Skeletal muscle tissue (tissue), 4 donors: ENCODE measurements around the gene HAO1. TPM values are rescaled to one million over a fixed set of nuclear protein-coding genes. Genes with fewer than 3 reads are reported as not detected.

Experiments
- H3K27ac ChIP-seq: one replicate; pipeline ENCODE4 v1.7.0; 2013; ENCODE audit warnings: mild to moderate bottlenecking, low read depth, low read length, inconsistent platforms
- H3K27me3 ChIP-seq, 3 donors: one replicate each; pipeline ENCODE4 v1.7.0; 2013; ENCODE audit warnings: low read length in 3 of 3; ENCODE audit not compliant: control insufficient read depth in 3 of 3, insufficient read depth in 3 of 3
- H3K36me3 ChIP-seq, 3 donors: one replicate each; pipeline ENCODE4 v1.7.0; 2013; ENCODE audit warnings: low read length in 3 of 3; ENCODE audit not compliant: control insufficient read depth in 3 of 3, insufficient read depth in 3 of 3
- H3K4me1 ChIP-seq, 3 donors: one replicate each; pipeline ENCODE4 v1.7.0; 2013; ENCODE audit warnings: low read length in 3 of 3, mild to moderate bottlenecking in 3 of 3; ENCODE audit not compliant: control insufficient read depth in 3 of 3, insufficient read depth in 3 of 3
- H3K4me3 ChIP-seq, 3 donors: one replicate each; pipeline ENCODE4 v1.7.0; 2013; ENCODE audit warnings: low read length in 3 of 3
- H3K9ac ChIP-seq, 3 donors: one replicate each; pipeline ENCODE4 v1.7.0; 2013; ENCODE audit warnings: low read length in 3 of 3, mild to moderate bottlenecking in 3 of 3, moderate library complexity in 2 of 3, low read depth in 1 of 3
- H3K9me3 ChIP-seq, 3 donors: one replicate each; pipeline ENCODE4 v1.7.0; 2013; ENCODE audit warnings: low read length in 3 of 3; ENCODE audit not compliant: control insufficient read depth in 3 of 3
- total RNA-seq: library from RNA; depleted of rRNA; stranded (reverse); fragments of >200 nt; gene quantifications from one replicate; pipeline ENCODE4 v1.2.3, GENCODE V29; 2014
- donor health status: Osteomylitis.

HAO1 gene
- not detected for total RNA-seq

- Histone ChIP-seq H3K27ac (no peak within 1 kb of the TSS), H3K9ac (no peak within 1 kb of the TSS), H3K27me3 (no peaks in the 10 kb centered on the region), H3K9me3 (no peaks in the 10 kb centered on the region), H3K4me1 (no peaks in the 10 kb centered on the region), H3K4me3 (no peak within 1 kb of the TSS), H3K36me3 (no peaks in the 10 kb centered on the region)
These were observed at the start of gene HAO1 for GRCh38 chr20:7940341-7940740. Gene HAO1, minus strand, starts transcription at chr20:7940458. Its CDS starts 36 bp downstream, at chr20:7940422.

DNA sequence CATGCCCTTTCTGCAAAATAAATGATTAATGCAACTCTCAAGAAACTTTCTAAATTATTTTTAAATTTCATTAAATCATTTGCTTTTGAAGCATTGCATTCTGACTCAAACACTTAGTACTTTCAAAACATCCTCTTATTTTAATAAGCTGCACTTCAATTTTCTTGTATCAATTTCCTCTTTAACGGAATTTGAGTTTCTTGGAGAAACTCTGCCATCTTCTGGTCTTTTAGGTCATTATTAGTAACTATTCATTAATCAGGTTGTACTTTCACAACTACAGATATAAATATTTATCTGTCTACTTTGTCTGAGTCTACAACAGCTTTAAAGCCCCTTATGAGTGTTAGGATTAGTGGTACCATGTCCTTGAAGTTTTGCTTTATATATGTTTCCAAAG is 49.1 kb upstream of the HAO1 start:
- peaks cover 9 to 15% (median 11%) of the 10 kb centered on the region in 3 donors for H3K36me3 ChIP-seq
- no peak overlapping the region for H3K27ac ChIP-seq
- H3K4me1 ChIP-seq: no peaks in the 10 kb centered on the region
- no peak overlapping the region for H3K4me3 ChIP-seq
- H3K27me3 ChIP-seq: no peaks in the 10 kb centered on the region
- peaks cover 0 to 3% (median 2%) of the 10 kb centered on the region in 3 donors for H3K9me3 ChIP-seq
- no peak overlapping the region for H3K9ac ChIP-seq

DNA sequence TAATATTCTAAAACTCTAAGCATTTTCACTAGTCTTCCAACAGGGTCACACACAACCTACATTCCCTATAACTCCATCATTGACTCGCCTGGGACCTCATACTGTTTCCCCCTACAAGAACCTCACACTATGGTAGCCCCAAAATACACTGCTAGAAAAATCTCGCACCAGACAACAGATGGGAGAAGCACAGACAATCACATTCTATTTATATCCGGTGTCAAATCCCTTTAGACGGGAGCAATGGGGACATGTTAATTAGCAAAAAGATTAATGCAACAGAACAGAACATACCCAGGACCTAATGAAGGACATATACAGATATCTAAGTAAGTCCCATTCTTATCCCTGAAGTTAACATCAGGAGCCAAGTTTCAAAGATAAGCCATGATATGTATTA is 45.7 kb upstream of the HAO1 start:
- Histone ChIP-seq H3K27ac (no peak overlapping the region), H3K9ac (no peak overlapping the region), H3K36me3 (peaks cover 7 to 27% (median 24%) of the 10 kb centered on the region in 3 donors), H3K4me3 (no peak overlapping the region), H3K9me3 (no peaks in the 10 kb centered on the region), H3K27me3 (no peaks in the 10 kb centered on the region), H3K4me1 (no peaks in the 10 kb centered on the region)

- H3K27ac ChIP-seq: no peak overlapping the region
- no peaks in the 10 kb centered on the region for H3K9me3 ChIP-seq
- no peaks in the 10 kb centered on the region for H3K27me3 ChIP-seq
- H3K9ac ChIP-seq: no peak overlapping the region
- peaks cover 11 to 35% (median 32%) of the 10 kb centered on the region in 3 donors for H3K36me3 ChIP-seq
- no peaks in the 10 kb centered on the region for H3K4me1 ChIP-seq
- no peak overlapping the region for H3K4me3 ChIP-seq
These were observed 43.9 kb upstream of the HAO1 start for GRCh38 chr20:7984192-7984591.

GRCh38 chr20:7981374-7981773 is 41.1 kb upstream of the HAO1 start:
- Histone ChIP-seq H3K27me3 (no peaks in the 10 kb centered on the region), H3K27ac (no peak overlapping the region), H3K9me3 (no peaks in the 10 kb centered on the region), H3K4me1 (no peaks in the 10 kb centered on the region), H3K36me3 (peaks cover 13 to 38% (median 32%) of the 10 kb centered on the region in 3 donors), H3K9ac (no peak overlapping the region), H3K4me3 (no peak overlapping the region)

- H3K4me3 ChIP-seq: no peak overlapping the region
- no peaks in the 10 kb centered on the region for H3K9me3 ChIP-seq
- H3K36me3 ChIP-seq: peaks cover 13 to 38% (median 29%) of the 10 kb centered on the region in 3 donors
- no peak overlapping the region for H3K9ac ChIP-seq
- H3K4me1 ChIP-seq: no peaks in the 10 kb centered on the region
- no peaks in the 10 kb centered on the region for H3K27me3 ChIP-seq
- no peak overlapping the region for H3K27ac ChIP-seq
These were observed 40.2 kb upstream of the HAO1 start for GRCh38 chr20:7980332-7981046.

- no peak overlapping the region for H3K27ac ChIP-seq
- no peaks in the 10 kb centered on the region for H3K27me3 ChIP-seq
- no peaks in the 10 kb centered on the region for H3K4me1 ChIP-seq
- H3K9ac ChIP-seq: no peak overlapping the region
- H3K36me3 ChIP-seq: peaks cover 13 to 28% (median 22%) of the 10 kb centered on the region in 3 donors
- no peaks in the 10 kb centered on the region for H3K9me3 ChIP-seq
- no peak overlapping the region for H3K4me3 ChIP-seq
These were observed 37.5 kb upstream of the HAO1 start for GRCh38 chr20:7977709-7978108.

DNA sequence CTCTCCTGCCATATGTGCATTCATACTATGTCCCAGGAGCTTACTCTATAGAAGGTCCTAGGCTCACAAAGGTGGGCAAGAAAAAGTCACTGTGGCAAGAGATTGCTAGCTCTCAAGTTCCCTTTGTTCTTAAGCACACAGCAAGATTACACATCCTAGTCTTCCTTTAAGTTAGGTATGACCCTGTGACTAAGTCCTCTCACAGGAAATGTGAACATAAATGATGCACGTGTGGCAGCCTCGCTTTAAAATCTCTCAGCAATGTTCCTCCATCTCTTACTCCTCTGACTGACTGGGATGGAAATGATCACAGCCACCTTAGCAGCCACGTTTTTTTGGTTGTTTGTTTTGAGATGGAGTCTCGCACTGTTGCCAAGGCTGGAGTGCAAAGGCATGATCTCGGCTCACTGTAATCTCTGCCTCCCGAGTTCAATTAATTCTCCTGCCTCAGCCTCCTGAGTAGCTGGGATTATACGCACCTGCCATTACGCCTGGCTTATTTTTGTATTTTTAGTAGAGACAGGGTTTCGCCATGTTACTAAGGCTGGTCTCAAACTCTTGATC is 35.7 kb upstream of the HAO1 start:
- H3K9me3 ChIP-seq: no peaks in the 10 kb centered on the region
- H3K4me1 ChIP-seq: no peaks in the 10 kb centered on the region
- no peak overlapping the region for H3K27ac ChIP-seq
- peaks cover 5 to 15% (median 7%) of the 10 kb centered on the region in 3 donors for H3K36me3 ChIP-seq
- no peak overlapping the region for H3K9ac ChIP-seq
- H3K27me3 ChIP-seq: no peaks in the 10 kb centered on the region
- H3K4me3 ChIP-seq: no peak overlapping the region

GRCh38 chr20:7974785-7975435 is 34.7 kb upstream of the HAO1 start:
- H3K27me3 ChIP-seq: no peaks in the 10 kb centered on the region
- no peaks in the 10 kb centered on the region for H3K9me3 ChIP-seq
- H3K9ac ChIP-seq: no peak overlapping the region
- H3K4me1 ChIP-seq: no peaks in the 10 kb centered on the region
- no peak overlapping the region for H3K4me3 ChIP-seq
- no peak overlapping the region for H3K27ac ChIP-seq
- H3K36me3 ChIP-seq: peaks cover 0 to 5% (median 3%) of the 10 kb centered on the region in 3 donors
